ENCODE data around the gene ADGRD1.

GRCh38 chr12:131176926-131177325 lies 223.2 kb downstream of the ADGRD1 start:
- TF ChIP-seq POLR2A (IDR thresholded peaks at IDR 0.05): no peak
- TF ChIP-seq POLR2AphosphoS5 (IDR thresholded peaks at IDR 0.05): no peak
- no peak for TF ChIP-seq CTCF (IDR thresholded peaks at IDR 0.05)
- TF ChIP-seq EP300 (IDR thresholded peaks at IDR 0.05; ENCODE audit: low read depth): no peak
